ENCODE measurements around the gene ARHGAP6.
"Not testable (repeated sequence)": the region's sequence is repeated elsewhere in the genome, so short reads cannot be mapped to it uniquely, and the experiment has no call there.

The ARHGAP6 gene

DNA sequence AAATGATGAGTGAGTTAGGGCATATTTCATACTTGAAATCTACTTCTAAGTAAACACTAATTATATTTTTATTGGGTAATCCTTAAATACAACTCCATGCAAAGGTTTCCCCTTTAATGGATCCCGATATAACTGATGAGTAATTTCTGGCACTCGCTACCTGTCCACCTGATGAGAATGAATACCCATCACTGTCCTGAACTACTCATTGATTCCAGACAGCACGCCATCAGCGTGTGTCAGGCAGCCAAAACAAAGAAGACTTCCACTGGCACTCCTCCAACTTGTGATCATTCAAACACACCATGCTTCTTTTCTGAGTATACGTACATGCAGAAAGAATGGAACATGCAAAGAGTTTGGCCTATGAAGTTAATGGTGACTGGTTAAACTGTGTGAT, 485.1 kb downstream of the ARHGAP6 start:
- no peak for DNase-seq (ENCODE audit: low read depth in 2 of 2)

DNA sequence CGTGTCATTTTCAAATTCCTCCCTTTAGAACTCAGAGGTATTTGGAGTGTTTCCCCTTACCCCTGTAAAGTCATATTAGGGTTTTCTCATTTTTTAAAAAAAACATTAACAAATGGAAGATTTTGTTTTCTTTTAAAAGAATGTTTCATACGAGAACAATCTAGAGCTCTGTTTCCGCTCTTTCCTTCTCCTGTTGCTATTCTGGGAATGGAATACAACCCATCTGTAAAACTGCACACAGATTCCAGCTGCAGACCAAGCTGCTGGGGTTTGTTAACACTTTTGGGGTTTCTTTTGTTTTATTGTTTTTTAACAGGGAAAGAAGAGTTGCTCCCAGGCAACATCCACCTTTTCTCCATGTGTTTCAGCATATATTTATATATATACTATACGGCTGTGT, 493.3 kb downstream of the ARHGAP6 start:
- no peak for DNase-seq (ENCODE audit: low read depth in 2 of 2)

DNA sequence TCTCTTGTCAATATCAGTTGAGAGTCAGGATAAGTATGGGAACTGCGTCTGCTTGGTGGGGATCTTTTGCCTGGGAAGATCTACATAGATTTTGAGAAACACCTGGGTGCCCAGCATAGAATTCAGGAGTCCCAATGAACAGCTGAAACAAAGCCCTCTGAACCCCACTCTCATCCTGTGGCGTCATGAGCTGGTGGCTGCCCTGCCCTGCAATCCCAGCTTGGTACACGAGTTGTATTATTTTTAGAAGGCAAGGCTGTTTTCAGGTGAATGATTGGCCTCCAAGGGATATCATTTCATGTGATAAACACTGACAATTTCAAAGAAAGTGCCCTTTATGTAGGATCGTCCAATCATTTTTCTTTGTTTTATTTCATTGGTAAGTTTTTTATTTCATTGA, 493.8 kb downstream of the ARHGAP6 start:
- DNase-seq (ENCODE audit: low read depth in 2 of 2), result no peak

DNA sequence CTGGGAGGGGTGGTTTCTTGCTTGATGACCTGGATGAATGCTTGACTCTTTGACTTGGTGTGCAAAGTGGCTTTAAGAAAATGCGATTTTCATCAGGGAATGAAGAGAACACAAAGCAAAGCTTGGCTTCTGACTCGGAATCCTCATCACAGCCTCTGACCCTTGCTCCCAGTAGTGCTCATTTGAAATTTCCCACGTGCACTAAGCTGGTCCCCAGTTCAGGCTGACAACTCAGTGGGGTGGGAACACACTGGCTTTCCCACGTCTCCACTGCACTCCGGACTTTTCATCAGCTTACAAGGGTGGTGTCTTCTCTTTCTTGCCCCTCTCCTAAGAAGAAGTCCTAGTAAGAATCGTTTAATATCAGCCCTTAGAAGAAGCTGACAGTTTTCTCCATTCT, 501.3 kb downstream of the ARHGAP6 start:
- no peak for DNase-seq (ENCODE audit: low read depth in 2 of 2)

DNA sequence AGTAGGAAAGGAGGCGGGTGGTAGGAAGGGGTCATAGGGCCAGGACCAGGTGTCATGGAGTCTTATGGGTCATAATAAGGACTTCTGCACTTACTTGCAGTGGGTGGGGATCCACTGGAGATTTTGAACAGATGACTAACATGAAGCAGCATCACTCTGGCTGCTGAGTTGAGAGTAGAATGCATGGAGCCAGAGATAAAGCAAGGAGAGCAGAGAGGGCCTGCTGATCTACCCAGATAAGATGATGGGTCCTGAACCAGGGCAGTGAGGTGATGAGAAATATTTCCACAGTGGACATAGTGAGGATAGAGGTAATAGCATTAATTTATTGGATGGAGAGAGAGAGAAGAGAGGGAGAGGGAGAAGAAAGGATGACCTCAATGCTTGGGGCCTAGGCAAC, 506.6 kb downstream of the ARHGAP6 start:
- DNase-seq (ENCODE audit: low read depth in 2 of 2), result no peak

DNA sequence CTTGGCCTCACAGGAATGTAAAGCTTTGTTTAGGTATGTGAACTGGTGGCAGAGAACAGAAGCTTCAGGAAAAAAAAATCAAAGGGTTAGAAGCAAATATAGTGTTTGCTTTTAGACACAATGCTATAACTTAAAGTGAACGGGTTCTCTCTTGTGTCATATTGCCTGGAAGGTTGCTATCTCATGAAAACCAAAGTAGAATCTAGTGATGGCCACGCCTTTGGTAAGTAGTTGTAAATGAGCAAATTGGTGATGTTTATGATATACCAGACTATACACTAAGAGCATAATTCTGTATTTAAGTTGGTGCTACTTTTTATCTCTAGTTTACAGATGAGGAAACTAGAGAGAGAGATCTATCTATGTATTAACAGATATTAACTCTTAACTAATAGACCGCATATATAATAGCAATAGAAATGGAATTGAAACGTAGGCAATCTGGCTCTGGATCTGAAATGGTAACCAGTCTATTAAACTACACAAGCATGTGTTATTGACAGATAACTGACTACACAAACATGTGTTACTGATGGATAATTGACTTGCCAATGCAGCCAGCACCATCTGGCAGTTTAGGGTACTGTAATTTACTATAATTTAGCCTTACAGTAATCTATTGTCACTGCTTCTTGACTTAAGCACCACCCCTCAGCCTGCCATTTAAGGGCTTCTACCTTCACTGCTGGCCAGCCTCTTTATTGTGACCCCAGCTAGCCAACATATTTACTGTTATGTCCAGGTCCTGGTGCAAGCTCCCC, 513.7 kb downstream of the ARHGAP6 start:
- no peak for DNase-seq (ENCODE audit: low read depth in 2 of 2)

DNA sequence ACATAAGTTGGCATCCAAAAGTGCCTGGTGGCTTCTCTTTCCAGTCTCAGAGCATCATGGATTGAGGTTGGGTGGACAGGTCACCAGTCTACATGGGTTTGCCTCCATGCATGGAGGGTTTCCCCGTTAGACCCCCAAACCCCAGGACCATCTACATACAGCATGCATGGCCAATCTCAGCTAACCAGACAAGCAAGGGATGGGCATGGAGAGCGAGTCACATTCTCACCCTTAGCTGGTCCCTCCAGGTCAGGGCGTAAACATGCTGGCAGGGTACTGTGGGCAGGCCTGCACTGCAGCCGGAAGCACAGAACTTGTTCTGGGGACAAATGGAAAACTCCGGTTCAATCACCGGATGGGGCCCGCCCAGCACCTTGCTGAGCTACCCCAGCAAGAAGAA, 517.3 kb downstream of the ARHGAP6 start:
- DNase-seq (ENCODE audit: low read depth in 2 of 2), result no peak

DNA sequence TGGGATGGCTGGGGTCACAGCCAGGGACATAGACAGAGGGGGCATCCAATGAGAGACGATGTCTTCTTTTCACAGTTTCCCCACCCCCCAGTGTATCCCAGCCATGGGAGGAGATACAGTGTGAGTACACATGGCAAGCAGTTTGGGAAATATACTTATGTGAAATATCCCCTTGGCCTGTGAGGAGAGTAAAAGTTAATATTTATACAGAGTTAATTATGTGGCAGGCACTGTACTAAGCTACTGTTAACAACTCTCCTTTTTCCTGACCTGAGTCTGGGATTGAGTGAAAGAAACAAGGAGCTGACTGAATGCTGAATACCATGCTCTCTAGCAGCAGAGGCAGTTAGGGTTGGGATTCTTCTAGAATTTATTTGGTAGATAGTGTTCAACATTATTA, 519.3 kb downstream of the ARHGAP6 start:
- DNase-seq (ENCODE audit: low read depth in 2 of 2), result no peak

DNA sequence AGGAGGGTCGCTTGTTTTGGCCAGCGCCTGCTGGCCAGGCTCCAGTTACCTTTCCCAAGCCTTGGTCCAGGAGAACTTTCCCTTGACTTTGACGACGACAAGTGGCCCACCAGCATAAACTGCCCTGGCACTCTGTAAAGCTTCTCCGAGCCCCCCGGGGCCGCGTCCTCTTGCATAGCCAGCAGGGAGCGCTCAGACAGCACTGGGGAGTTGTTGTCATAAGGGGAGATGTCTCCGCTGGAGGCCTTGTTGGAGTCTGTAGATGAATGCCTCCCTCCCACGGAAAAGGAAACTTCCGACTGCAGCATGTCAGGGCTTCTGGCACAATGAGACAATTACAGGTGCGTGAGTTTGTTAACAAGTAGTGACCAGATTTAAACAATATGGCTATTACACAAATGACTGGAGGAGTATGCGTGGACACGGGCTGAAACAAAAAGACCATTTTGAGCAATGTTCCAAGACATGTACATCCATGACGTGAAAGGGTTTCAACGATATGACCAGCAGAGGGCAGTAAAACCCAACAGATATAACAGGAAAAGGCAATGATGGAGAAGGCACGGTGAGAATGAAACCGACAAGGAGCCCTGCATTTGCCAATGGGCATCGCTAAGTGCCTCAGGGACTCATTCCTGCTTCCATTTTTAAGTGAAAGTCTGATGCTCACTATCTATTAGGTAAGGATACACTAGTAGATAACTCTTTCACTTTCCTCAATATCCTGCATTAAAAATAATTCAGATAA, 521.6 kb downstream of the ARHGAP6 start:
- DNase-seq (ENCODE audit: low read depth in 2 of 2), result peak; percentile 24 to 42

DNA sequence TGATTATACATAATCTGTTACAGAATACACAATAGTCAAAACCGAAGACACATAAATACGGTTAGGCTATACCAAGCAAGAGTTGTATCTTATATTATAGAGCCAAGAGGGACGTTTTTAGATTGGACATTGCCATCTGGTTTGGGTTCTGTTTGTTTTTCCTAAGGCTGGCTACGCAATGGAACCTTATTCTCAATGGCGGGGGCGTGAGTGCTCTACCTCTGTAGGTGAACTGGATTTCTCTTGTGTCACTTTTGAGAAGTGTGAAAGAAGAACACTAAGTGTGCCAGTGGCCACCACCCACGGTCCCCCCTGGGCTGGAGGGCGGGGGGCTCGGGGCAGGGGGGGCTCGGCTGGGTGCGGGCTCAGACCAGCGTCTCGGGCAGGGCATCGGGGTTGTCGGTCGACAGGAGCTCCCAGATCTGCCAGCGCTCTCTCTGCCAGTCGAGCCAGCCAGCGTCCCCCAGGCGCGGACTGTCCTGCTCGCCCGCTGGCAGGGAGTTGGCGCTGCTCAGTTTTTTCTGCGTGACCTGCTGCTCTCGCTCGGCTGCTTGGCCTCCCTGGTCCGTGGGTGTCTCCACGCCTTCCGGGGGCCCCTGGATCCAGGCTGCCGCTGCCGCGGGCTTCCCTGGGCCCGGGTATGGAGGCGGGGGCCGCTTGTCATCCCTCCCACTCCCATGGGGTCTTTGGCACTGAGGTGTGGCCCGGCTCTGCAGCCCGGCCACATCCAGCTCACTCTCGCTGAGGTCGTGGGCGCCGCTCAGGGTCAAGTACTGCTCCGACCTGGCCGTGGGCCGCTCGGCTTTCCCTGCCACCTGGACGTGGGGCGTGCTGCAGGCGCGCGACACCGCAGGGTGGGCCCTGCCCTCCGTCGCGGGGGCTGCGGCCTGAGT, 527.0 kb downstream of the ARHGAP6 start:
- no peak for DNase-seq (ENCODE audit: low read depth in 2 of 2)

DNA sequence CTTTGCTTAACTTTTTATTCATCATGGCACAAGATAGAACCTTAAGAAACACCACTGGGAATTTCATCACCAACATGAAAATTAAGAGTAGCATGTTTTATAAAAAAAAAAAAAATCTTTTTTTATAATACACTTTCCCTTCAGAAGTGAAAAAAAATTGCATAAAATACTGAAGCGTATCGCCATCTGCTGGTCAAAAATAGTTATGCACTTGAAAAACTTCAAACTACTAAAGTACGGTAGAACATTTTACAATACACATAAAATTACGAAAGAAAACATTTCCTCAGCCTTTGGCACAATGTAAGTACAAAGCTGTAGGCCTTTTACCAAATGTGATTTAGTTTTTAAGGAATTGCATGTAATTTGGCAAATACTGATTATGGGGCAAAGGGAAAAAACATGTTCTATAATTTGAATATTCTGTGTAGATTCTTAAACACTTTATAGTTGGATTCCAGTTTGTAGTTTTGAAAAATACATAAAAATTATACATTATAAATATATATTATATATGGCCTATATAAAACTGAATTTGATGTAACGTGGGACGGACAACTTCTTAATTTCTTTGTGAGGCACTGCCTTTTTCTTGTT, 528.1 kb downstream of the ARHGAP6 start:
- no peak for DNase-seq (ENCODE audit: low read depth in 2 of 2)

DNA sequence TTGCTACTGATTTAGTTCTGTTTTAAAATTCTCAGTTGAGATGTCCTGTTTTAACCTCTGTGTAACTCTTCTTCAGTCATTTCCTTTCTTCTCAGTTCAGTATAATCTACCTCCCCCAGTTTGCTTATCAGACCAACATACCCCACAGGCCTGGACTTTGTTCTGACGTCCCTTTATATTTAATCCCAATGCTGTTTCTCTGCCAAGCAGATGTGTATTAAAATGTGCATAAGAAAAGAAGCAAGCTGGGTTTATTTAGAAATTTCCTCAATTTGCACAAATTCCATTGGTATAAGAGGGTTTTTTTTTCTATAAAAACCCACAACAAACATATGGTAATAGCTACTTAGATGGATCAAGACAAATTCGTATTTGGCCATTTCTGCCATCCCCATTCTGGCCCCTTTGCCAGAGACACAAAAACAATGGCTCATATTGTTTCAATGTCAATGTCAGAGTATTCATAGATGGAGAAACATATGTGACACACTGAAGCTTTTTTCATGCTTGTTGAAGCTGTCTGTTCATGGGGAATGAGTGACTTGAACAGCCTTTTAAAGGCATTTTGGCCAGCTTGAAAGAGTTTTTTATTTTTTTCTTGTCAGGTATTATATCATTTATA, 530.0 kb downstream of the ARHGAP6 start:
- DNase-seq (ENCODE audit: low read depth in 2 of 2), result no peak

DNA sequence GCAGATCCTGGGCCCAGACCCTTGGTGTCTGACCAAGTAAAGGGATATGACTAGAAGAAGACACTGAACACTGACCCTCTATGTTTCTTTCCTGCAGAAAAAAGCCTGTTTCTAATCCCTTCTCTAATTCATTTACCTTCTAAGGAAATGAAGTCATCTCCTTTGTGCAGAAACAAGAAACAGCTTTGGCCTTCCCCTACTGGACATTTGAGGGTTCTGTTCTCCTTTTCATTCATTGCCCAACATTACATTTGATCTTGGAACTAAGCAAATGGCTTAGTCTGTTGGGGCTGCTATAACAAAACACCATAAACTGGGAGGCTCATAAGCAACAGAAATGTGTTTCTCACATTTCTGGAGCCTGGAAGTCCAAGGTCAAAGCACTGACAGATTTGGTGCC, 534.6 kb downstream of the ARHGAP6 start:
- DNase-seq (ENCODE audit: low read depth in 2 of 2), result no peak

DNA sequence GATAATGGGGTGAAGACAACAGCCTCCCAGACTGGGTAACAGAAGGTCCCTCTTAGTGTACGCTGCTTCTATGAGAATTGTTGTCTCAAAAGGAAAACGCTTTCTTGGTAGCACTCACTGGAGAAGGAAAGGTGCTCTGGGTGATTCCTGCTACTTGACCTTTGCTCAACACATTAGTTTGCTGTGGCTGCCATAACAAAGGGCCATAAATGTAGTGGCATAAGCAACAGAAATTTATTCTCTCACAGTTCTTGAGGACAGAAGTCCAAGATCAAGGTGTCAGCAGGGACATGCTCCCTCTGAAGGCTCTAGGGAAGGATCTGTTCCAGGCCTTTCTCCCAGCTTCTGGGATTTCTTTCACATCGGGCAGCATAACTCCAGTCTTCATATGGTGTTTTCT, 535.6 kb downstream of the ARHGAP6 start:
- no peak for DNase-seq (ENCODE audit: low read depth in 2 of 2)

DNA sequence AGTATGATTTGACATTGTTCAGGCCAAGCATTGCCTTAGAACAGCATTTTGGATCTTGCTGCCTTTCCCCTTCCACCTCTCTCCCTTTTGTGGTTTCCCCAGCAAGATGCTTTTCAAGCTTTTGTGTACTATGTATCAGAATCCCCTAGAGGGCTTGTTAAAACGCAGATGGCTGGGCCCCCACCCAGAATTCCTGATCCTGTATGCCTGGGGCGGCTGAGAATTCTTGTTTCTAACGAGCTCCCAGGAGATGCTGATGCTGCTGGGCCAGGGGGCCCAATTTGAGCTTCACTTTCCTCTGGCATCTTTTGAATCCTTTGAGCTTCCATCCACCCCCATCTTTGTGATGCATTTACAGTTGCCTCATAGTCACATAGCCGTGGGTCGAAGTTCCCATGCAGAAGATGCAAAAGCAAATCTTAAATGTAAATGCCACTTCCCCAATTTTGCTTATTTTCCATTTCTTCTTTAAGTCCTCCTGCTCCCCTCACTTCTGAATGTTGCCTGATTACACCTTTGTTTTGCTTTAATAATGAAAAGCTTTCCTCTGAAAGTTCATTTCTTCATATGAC, 536.1 kb downstream of the ARHGAP6 start:
- DNase-seq (ENCODE audit: low read depth in 2 of 2), result no peak

DNA sequence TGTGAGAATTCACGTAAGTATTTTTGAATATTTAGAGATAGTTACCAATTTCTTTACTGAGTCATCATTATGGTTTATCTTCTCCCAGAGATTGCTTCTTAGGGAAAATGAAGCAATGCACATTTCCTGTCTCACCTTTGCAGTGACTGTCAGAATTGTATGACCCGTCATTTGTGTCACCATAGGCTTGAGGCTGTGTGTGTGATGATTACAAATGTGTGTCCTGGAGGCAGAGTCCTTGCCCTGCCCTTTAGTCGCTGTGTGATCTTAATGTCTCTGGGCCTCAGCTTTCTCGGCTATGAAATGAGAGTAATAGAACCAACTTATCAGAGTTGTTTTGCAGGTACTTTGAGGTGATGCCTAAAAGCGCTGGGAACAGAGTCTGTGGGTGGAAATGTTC, 540.7 kb downstream of the ARHGAP6 start:
- no peak for DNase-seq (ENCODE audit: low read depth in 2 of 2)

DNA sequence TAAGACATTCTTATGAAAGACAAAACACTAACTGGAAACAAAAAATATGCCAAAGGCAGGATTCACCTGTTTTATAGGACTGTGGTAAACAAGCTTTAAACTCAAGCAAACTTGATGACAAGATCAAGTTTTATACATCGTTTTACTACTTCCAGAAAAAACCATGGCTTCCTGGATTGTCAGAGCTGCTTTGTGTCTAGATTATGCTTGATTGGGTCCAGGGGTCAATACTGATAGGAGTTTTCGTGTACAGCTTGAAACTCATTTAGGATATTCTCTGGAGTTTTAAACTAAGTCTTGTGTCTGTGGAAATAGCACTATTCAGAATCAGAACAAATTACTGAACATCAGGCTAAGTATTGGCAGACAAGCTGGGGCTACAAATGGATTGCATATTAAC, 541.6 kb downstream of the ARHGAP6 start:
- no peak for DNase-seq (ENCODE audit: low read depth in 2 of 2)

DNA sequence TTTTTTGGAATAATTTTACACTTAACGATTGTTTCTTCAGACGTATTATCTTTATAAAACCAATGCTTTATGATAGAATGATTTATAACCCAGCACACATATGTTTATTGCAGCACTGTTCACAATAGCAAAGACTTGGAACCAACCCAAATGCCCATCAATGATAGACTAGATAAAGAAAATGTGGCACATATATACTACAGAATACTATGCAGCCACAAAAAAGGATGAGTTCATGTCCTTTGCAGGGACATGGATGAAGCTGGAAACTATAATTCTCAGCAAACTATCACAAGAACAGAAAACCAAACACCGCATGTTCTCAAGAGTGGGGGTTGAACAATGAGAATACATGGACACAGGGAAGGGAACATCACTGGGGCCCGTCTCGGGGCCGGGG, 542.6 kb downstream of the ARHGAP6 start:
- not testable (repeated sequence) for DNase-seq (ENCODE audit: low read depth in 2 of 2)

DNA sequence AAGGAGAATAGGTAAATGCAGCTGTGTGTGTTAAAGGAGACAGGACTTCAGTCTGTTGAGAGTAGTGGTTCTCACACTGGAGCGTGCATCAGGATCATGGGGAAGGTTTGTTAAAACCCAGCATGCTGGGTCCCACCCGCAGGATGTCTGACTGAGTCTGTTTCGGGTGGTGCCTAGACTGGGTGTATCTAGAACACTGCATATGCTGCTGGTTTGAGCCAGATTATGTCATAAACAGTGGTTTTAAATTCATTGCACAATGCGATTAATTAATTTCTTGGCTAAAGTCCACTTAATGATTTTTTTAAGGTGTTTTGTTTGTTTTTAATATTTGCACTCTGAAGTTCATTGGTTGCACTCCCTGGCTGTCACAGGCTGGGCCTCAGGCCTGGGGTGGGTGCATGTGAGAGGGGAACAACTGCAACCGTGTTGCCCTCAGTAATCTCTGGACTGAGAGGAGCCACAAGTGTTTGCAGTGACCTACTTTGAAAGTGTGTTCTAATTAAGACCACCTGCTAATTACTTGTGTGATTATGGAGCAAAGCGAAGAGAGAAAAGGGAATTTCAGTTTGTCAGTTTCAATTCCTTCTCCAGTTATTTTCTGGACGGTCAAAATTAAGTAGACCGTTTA, 546.3 kb downstream of the ARHGAP6 start:
- no peak for DNase-seq (ENCODE audit: low read depth in 2 of 2)

DNA sequence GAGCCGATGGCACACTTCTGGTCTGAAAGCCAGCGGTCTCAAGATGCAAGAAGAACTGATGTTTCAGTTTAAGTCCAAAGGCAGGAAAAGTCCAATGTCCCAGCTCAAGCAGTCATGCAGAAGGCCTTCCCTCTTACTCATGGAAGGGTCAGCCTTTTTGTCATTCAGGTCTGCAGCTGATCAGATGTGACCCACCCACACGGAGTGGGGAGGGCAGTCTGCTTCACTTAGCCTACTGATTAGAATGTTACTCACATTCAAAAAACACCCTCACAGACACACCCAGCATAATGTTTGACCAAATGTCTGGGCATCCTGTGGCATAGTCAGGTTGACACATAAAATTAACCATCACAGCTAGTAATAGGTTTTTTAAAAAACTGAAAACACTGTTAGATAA, 548.0 kb downstream of the ARHGAP6 start:
- no peak for DNase-seq (ENCODE audit: low read depth in 2 of 2)

DNA sequence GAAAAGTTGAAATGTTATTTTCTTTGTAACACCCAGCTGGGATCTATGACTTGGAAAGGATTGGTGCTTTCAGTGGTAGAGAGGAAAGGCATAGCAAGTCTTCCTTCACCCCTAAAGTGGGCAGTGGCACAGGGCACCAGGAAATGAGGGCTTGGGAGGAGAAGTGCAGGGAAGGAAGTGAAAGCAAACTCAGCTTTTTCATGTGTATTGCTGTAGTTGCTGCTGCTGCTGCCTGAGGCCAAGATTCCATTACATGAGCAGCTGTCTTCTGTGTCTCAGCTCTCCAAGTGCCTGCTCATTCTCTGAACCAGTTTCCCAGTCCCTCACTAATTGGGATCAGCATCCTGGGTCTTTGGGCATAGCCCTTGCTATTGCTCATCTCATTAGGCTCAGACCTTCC, 552.0 kb downstream of the ARHGAP6 start:
- DNase-seq (ENCODE audit: low read depth in 2 of 2), result no peak
